H1 (cell line): Measurements from ENCODE around the gene UBL4A. TPM values are rescaled to one million over a fixed set of nuclear protein-coding genes. Genes with fewer than 3 reads are reported as not detected.

Experiments
- CTCF ChIA-PET: fragments of 300-600 bp; sonication (Branson Sonifier 250); formaldehyde crosslinking; loops from one replicate; lab custom pipeline; 2021; ENCODE audit not compliant: partially characterized antibody; lab: Charles Lee
- POLR2A ChIA-PET: fragments of 300-600 bp; sonication (Branson Sonifier 250); formaldehyde crosslinking; loops from one replicate; lab custom pipeline; 2021; ENCODE audit warnings: inconsistent platforms; ENCODE audit not compliant: partially characterized antibody; lab: Charles Lee
- DNase-seq, 2 experiments: peaks; one replicate each; pipeline versions ENCODE4 v3.0.0 to v3.0.0-alpha.2; 2010 to 2022; ENCODE audit warnings: low spot score in 2 of 2, low read depth in 1 of 2, mixed read lengths in 1 of 2
- FAIRE-seq: peaks from 2 replicates; lab custom pipeline; 2011; peaks lifted over from hg19 to GRCh38; lab: Jason Lieb, UNC
- H2AFZ ChIP-seq: 2 replicates; pipeline ENCODE4 v1.8.1; 2012; ENCODE audit warnings: low read length, inconsistent platforms
- H2AK5ac ChIP-seq: 2 replicates; pipeline ENCODE4 v1.6.1; 2013; ENCODE audit warnings: low read depth, low read length
- H2BK120ac ChIP-seq: replicated peaks from 2 replicates; pipeline ENCODE3; 2013; ENCODE audit warnings: low read depth, low read length, inconsistent platforms
- H2BK12ac ChIP-seq: 2 replicates; pipeline ENCODE4 v1.6.1; 2013; ENCODE audit warnings: low read depth, low read length
- H2BK15ac ChIP-seq: 2 replicates; pipeline ENCODE4 v1.6.1; 2013; ENCODE audit warnings: low read length
- H2BK20ac ChIP-seq: 2 replicates; pipeline ENCODE4 v1.6.1; 2013; ENCODE audit warnings: low read length
- H2BK5ac ChIP-seq: 2 replicates; pipeline ENCODE4 v1.6.1; 2013; ENCODE audit warnings: low read depth, low read length
- H3K14ac ChIP-seq: 2 replicates; pipeline ENCODE4 v1.6.1; 2013; ENCODE audit warnings: inconsistent platforms; ENCODE audit not compliant: insufficient read length
- H3K18ac ChIP-seq: 2 replicates; pipeline ENCODE4 v1.6.1; 2013; ENCODE audit warnings: low read length; ENCODE audit errors: extremely low read depth
- H3K23ac ChIP-seq: 2 replicates; pipeline ENCODE4 v1.6.1; 2013; ENCODE audit warnings: inconsistent platforms; ENCODE audit not compliant: insufficient read length
- H3K23me2 ChIP-seq: 2 replicates; pipeline ENCODE4 v1.6.1; 2013; ENCODE audit warnings: low read depth, low read length
- H3K27ac ChIP-seq: 2 replicates; pipeline ENCODE4 v1.6.1; 2011; ENCODE audit warnings: low read depth, low read length, inconsistent platforms
- H3K27me3 ChIP-seq, 4 experiments: replicated peaks in 1 of 4; 1 replicate in 1 of 4; 2 replicates in 3 of 4; pipeline versions ENCODE4 v1.6.1 to v1.8.1; 2011 to 2013; ENCODE audit warnings: low read length in 3 of 4, mild to moderate bottlenecking in 3 of 4, inconsistent platforms in 2 of 4, mixed read lengths in 2 of 4, moderate library complexity in 1 of 4; ENCODE audit not compliant: control insufficient read depth in 3 of 4, insufficient read depth in 3 of 4; ENCODE audit errors: extremely low read depth in 1 of 4
- H3K36me3 ChIP-seq, 4 experiments: 2 replicates each; pipeline versions ENCODE4 v1.6.1 to v1.8.1; 2011 to 2013; ENCODE audit warnings: mild to moderate bottlenecking in 4 of 4, low read length in 3 of 4, moderate library complexity in 2 of 4, control low read depth in 1 of 4, inconsistent platforms in 1 of 4; ENCODE audit not compliant: insufficient read depth in 4 of 4, control insufficient read depth in 2 of 4
- H3K4ac ChIP-seq: replicated peaks from 2 replicates; pipeline ENCODE3; 2013; ENCODE audit warnings: low read length, low read depth, mixed read lengths, inconsistent platforms; ENCODE audit not compliant: insufficient read length
- H3K4me1 ChIP-seq, 4 experiments: replicated peaks in 1 of 4; 1 replicate in 1 of 4; 2 replicates in 3 of 4; pipeline versions ENCODE4 v1.6.1 to v1.8.1; 2011 to 2013; ENCODE audit warnings: low read length in 3 of 4, inconsistent platforms in 2 of 4, mixed read lengths in 1 of 4; ENCODE audit not compliant: insufficient read depth in 4 of 4, control insufficient read depth in 3 of 4
- H3K4me2 ChIP-seq, 2 experiments: 2 replicates each; pipeline versions ENCODE4 v1.6.1 to v1.8.1; 2011 to 2013; ENCODE audit warnings: low read depth in 2 of 2, low read length in 2 of 2, control low read depth in 1 of 2, inconsistent platforms in 1 of 2, mild to moderate bottlenecking in 1 of 2; ENCODE audit not compliant: insufficient read depth in 1 of 2
- H3K4me3 ChIP-seq, 4 experiments: fragments of 200-600, 300-600 bp in 1 of 4; sonication (generic), shearing (Covaris generic), sonication (Bioruptor Twin) in 1 of 4; 2 replicates each; pipeline versions ENCODE4 v1.5.1 to v1.8.1; 2011 to 2016; ENCODE audit warnings: low read length in 4 of 4, low read depth in 3 of 4, control low read depth in 2 of 4, inconsistent platforms in 2 of 4, mild to moderate bottlenecking in 2 of 4, mixed read lengths in 1 of 4, moderate library complexity in 1 of 4; ENCODE audit not compliant: insufficient read depth in 2 of 4; ENCODE audit errors: extremely low read depth in 1 of 4
- H3K56ac ChIP-seq: replicated peaks from 2 replicates; pipeline ENCODE3; 2013; ENCODE audit warnings: low read depth, mild to moderate bottlenecking, mixed read lengths, low read length, inconsistent platforms; ENCODE audit not compliant: insufficient read length
- H3K79me1 ChIP-seq: 2 replicates; pipeline ENCODE4 v1.6.1; 2013; ENCODE audit warnings: low read depth, low read length, control low read depth
- H3K79me2 ChIP-seq, 2 experiments: 2 replicates each; pipeline versions ENCODE4 v1.6.1 to v1.8.1; 2012 to 2013; ENCODE audit warnings: low read length in 2 of 2, mild to moderate bottlenecking in 2 of 2, inconsistent platforms in 1 of 2; ENCODE audit not compliant: insufficient read depth in 2 of 2, control insufficient read depth in 1 of 2
- H3K9ac ChIP-seq, 4 experiments: replicated peaks in 1 of 4; 1 replicate in 1 of 4; 2 replicates in 3 of 4; pipeline versions ENCODE4 v1.6.1 to v1.8.1; 2011 to 2013; ENCODE audit warnings: low read depth in 3 of 4, low read length in 3 of 4, control low read depth in 2 of 4, mild to moderate bottlenecking in 2 of 4, moderate library complexity in 2 of 4, inconsistent platforms in 1 of 4; ENCODE audit errors: extremely low read depth in 1 of 4
- H3K9me3 ChIP-seq, 2 experiments: 2 replicates each; pipeline versions ENCODE4 v1.6.1 to v1.8.1; 2012 to 2013; ENCODE audit warnings: mild to moderate bottlenecking in 2 of 2, moderate library complexity in 2 of 2, control low read depth in 1 of 2, inconsistent platforms in 1 of 2, low read depth in 1 of 2, low read length in 1 of 2, mixed read lengths in 1 of 2; ENCODE audit not compliant: insufficient read depth in 2 of 2
- H4K20me1 ChIP-seq, 2 experiments: replicated peaks in 1 of 2; 2 replicates each; pipeline versions ENCODE3 to v1.8.1; 2011 to 2013; ENCODE audit warnings: inconsistent platforms in 2 of 2, low read length in 2 of 2, mild to moderate bottlenecking in 1 of 2; ENCODE audit not compliant: insufficient read depth in 2 of 2, control insufficient read depth in 1 of 2
- H4K5ac ChIP-seq: 2 replicates; pipeline ENCODE4 v1.6.1; 2013; ENCODE audit warnings: low read length, low read depth, mixed read lengths, inconsistent platforms; ENCODE audit not compliant: insufficient read length
- H4K8ac ChIP-seq: 2 replicates; pipeline ENCODE4 v1.8.0; 2013; ENCODE audit warnings: mild to moderate bottlenecking, moderate library complexity, low read length, inconsistent platforms; ENCODE audit not compliant: insufficient read depth; ENCODE audit errors: extremely low read depth
- H4K91ac ChIP-seq: replicated peaks from 2 replicates; pipeline ENCODE3; 2013; ENCODE audit warnings: low read length, mixed read lengths, inconsistent platforms; ENCODE audit not compliant: insufficient read length
- KDM4A ChIP-seq: IDR thresholded peaks from one replicate; pipeline ENCODE4 v1.7.1; 2012; ENCODE audit warnings: low read depth, mild to moderate bottlenecking, moderate library complexity, low read length, inconsistent platforms; ENCODE audit not compliant: severe bottlenecking
- KDM5A ChIP-seq: fragments of 200-600 bp; IDR thresholded peaks from 2 replicates; pipeline ENCODE4 v1.7.1; 2012; ENCODE audit warnings: mild to moderate bottlenecking, low read length, inconsistent platforms, mixed read lengths
- PHF8 ChIP-seq: fragments of 200-600 bp; sonication (generic); conservative IDR thresholded peaks from 2 replicates; pipeline ENCODE4 v1.7.1; 2012; ENCODE audit warnings: low read depth, mild to moderate bottlenecking, inconsistent platforms, low read length, moderate library complexity
- SIN3A ChIP-seq, 2 experiments: IDR thresholded peaks in 1 of 2; conservative IDR thresholded peaks in 1 of 2; 2 replicates each; pipeline ENCODE4 v1.6.1; 2011 to 2012; ENCODE audit warnings: low read length in 2 of 2, improper control_type of control experiment in 1 of 2, low read depth in 1 of 2, mild to moderate bottlenecking in 1 of 2
- SP1 ChIP-seq: IDR thresholded peaks from 2 replicates; pipeline ENCODE4 v1.6.1; 2011; ENCODE audit warnings: low read depth, low read length
- WGBS, 2 experiments: shearing (Covaris generic) in 1 of 2; methylation state at CpG; one replicate each; pipeline versions ENCODE4 v1.1.6 to v1.1.7; 2013 to 2015; ENCODE audit warnings: low lambda C conversion rate in 2 of 2, mixed read lengths in 2 of 2, inconsistent platforms in 1 of 2, low coverage in 1 of 2, missing lambda C conversion rate in 1 of 2; ENCODE audit not compliant: insufficient replicate concordance in 2 of 2, insufficient coverage in 1 of 2, insufficient read length in 1 of 2; ENCODE audit errors: extremely low coverage in 1 of 2, missing lambda C conversion rate in 1 of 2; 5-methylcytosine and 5-hydroxymethylcytosine counted together
- polyA plus RNA-seq, 7 experiments: library from polyadenylated mRNA; depleted of rRNA in 3 of 7; stranded (reverse) in 5 of 7; unstranded in 2 of 7; fragments of >200 nt in 5 of 7; fragments of 200-250 nt in 2 of 7; gene quantifications; 1 replicate in 5 of 7; 2 replicates in 1 of 7; 4 replicates in 1 of 7; pipeline versions ENCODE4 v1.2.1 to v1.2.3, GENCODE V29; 2011 to 2013; ENCODE audit warnings: missing spikeins in 2 of 7, mixed read lengths in 2 of 7
- total RNA-seq: library from RNA; stranded (reverse); fragmentation: NEBNext Ultra II Directional; extraction: Animal tissue kit (Norgen Biotek cat#: 25700); gene quantifications from 2 replicates; pipeline ENCODE4 v1.2.1, GENCODE V29; 2021
- TF ChIP-seq, protein P1 (sequence below): IDR thresholded peaks from 2 replicates; pipeline ENCODE4 v1.6.1; 2012; ENCODE audit warnings: inconsistent platforms
- TF ChIP-seq, protein P2 (sequence below): IDR thresholded peaks from 2 replicates; pipeline ENCODE4 v1.6.1; 2011; ENCODE audit warnings: low read depth, mild to moderate bottlenecking, low read length; ENCODE audit not compliant: insufficient read depth

Gene UBL4A
- total and polyA plus RNA-seq, 2 of the 8 experiments (the other 6 are each of a cell fraction or from before 2014, with no cell fraction given), result 23.1 to 31.7 TPM

DNA sequence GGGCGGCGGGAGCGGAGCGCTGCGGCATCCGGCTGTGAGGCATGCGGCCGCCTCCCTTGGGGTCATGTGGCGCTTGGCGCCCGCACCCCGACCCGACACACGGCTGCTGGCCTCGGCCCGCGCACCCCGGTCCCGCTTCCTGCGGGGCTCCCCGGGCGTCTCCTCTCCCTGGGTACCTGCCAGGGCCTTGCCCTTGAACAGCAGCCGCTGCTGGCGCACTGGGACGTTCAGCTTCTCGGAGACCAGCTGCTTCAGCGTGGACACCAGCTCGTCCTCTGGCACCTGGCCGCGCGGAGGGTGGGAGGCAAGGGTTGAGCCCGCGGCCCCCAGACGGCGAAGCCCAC, 391 bp downstream of the UBL4A start:
- ChIA-PET POLR2A (interaction anchor here (0.9 to 2.3 kb wide), 5 partner anchors 27 to 88 kb away, joined by 4 to 8 read pairs (median 6); no protein-coding TSS in a partner anchor), CTCF (interaction anchor here (0.9 to 2.3 kb wide), 3 partner anchors 48 to 113 kb away, joined by 3 to 5 read pairs (median 3); no protein-coding TSS in a partner anchor)
- Histone ChIP-seq H3K23me2 (no peaks in the 10 kb centered on the region; the same call in 1 of the 2 replicates), H2BK12ac (no peak overlapping the region), H3K18ac (no peak overlapping the region), H3K79me2 (no peaks in the 10 kb centered on the region), H2BK20ac (no peak overlapping the region), H4K20me1 (peaks cover 1 to 2% of the 10 kb centered on the region in 2 experiments), H4K8ac (no peak overlapping the region; the same call in 1 of the 2 replicates), H2AFZ (no peak overlapping the region), H3K4me3 (peak overlapping the region; percentile 37 to 81 (median 58)), H3K27me3 (no peaks in the 10 kb centered on the region; a peak in 1 of 7 replicates), H3K9ac (peak overlapping the region; percentile 9 to 47 (median 27); a peak in 5 of 7 replicates), H3K14ac (no peak overlapping the region), H3K4ac (peak overlapping the region; percentile 38), H3K36me3 (peaks cover 0 to 13% (median 0%) of the 10 kb centered on the region in 4 experiments; a peak in 2 of 8 replicates), H2BK5ac (no peak overlapping the region), H2BK15ac (no peak overlapping the region), H2AK5ac (no peak overlapping the region), H2BK120ac (no peak overlapping the region), H3K23ac (no peak overlapping the region), H3K4me2 (peak overlapping the region; percentile 68), H4K5ac (peak overlapping the region; percentile 66), H3K9me3 (no peaks in the 10 kb centered on the region), H3K27ac (no peak overlapping the region), H3K4me1 (peaks cover 0 to 12% (median 3%) of the 10 kb centered on the region in 4 experiments; a peak in 4 of 7 replicates), H4K91ac (no peak overlapping the region), H3K56ac (no peak overlapping the region), H3K79me1 (no peaks in the 10 kb centered on the region)
- no peak for FAIRE-seq
- TF ChIP-seq PHF8 (no peak), KDM4A (peak; percentile 51), SIN3A (conservative IDR thresholded peaks at IDR 0.05 in 1 of 2, IDR thresholded peaks at IDR 0.05 in 1 of 2; ENCODE audit: low read depth in 1 of 2, low read length in 2 of 2) (no peak), KDM5A (no peak), SP1 (no peak)
- TF ChIP-seq, protein P1, sequence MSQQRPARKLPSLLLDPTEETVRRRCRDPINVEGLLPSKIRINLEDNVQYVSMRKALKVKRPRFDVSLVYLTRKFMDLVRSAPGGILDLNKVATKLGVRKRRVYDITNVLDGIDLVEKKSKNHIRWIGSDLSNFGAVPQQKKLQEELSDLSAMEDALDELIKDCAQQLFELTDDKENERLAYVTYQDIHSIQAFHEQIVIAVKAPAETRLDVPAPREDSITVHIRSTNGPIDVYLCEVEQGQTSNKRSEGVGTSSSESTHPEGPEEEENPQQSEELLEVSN, result peak; percentile 44; the same call in 1 of the 2 replicates
- TF ChIP-seq, protein P2, sequence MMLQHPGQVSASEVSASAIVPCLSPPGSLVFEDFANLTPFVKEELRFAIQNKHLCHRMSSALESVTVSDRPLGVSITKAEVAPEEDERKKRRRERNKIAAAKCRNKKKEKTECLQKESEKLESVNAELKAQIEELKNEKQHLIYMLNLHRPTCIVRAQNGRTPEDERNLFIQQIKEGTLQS, result no peak
- no CpG with 5 or more reads among the region's 35 CpGs for WGBS, 2 experiments
- DNase-seq, result peak in 1 of 2 experiments; percentile 53
